ENCODE results near the gene MAST2.

DNA sequence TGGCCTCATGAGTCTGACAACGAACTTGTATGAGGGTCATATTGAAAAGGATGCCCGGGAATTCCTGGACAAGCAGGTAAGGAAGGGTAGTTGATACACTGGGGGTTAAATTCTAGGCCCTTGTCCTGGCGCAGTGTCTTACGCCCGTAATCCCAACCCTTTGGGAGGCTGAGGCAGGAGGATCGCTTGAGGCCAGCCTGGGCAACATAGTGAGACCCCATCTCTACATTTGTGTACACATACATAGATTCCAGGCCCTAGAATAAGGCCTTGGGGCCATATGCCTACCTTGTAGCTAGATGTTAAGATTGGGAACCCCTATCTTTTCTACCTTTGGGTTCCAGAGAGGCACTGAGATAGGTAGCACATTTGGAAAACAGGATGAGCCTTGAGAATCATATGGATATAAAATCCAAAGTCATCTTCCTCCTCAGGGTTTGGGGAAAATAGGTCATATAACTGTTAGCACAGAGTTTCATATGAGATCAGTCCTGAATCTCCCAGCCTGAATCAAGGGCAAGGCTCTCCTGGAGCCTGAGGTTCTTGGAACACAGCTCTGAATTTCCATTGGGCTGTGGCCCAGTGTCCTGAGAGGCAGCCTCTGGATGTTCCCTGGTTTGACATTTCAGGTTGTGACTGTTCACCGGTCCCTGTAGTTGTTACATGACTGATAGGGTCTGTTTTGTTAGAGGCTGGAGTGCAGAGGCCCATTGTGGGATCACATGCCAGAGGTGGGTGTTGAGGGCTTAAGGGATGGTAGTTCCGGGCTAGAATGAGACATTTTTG is 224.6 kb downstream of the MAST2 start:
- no peak for TF ChIP-seq EZH2 (IDR thresholded peaks at IDR 0.05; ENCODE audit: insufficient read depth, poor library complexity, severe bottlenecking)
- no peak for TF ChIP-seq EZH2phosphoT487 (IDR thresholded peaks at IDR 0.05; ENCODE audit: insufficient read depth, low read depth)

Data from GM23248 (cell line).